ENCODE data around the gene H2AZ2. TPM values are rescaled to one million over a fixed set of nuclear protein-coding genes. Genes with fewer than 3 reads are reported as not detected.

The H2AZ2 gene
- total and polyA plus RNA-seq, 3 experiments from 2014 or later = 243 to 273 (median 244) TPM

DNA sequence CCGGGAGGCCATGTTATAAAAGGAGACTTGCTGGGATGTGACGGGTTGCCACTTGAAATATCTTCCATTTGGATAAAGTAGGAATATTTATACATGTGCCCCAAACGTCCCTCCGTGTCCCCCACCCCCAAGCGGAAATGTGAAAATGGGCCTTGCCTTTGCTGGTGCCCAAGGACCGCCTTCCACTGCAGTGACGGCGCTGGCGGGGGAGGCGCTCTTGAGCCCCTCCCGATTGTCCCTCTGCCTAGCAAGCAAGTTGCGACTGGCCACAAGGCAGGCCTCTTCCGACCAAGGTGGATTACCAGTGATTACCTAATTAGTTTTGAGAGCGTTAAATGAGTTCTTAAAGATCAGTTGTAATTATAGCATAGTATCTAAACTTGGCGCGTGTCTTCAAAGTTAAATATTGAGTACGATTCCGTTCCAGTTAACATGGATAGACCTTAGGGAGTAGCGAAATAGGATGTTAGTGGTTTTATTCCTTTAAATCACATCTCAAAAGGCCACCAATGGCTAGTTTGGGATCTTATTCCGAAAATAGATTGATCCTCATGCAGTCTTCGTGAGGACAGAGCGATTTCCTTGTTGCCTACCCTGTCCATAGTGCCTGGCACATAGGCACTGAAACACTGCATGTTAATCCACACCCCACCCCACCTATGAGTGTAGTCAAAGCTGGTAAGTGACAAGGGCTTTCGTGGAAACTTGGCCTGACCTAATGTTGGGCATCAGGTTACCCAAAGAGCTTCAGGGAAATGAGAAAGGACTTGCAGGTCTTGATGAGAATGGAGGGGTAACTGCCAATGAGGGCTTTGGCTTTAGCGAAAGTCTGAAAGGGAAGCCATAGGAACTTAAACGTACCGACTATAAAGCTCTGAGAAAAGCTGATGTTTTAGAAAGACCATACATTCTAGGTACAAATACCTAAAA lies 50.3 kb downstream of the H2AZ2 start:
- H3K4me1 ChIP-seq (ENCODE audit: insufficient read depth, low read length) = peaks cover 19% of the 10 kb centered on the region
- Mint-ChIP-seq H3K27ac (peak overlapping the region; percentile 94 to 99 (median 98)), H3K36me3 (peaks cover 10 to 55% (median 19%) of the 10 kb centered on the region in 3 donors), H3K4me3 (peak overlapping the region; percentile 90 to 99 (median 92)), H3K27me3 (peaks cover 0 to 5% of the 10 kb centered on the region in 2 donors), H3K4me1 (peaks cover 34 to 51% (median 41%) of the 10 kb centered on the region in 3 donors), H3K9me3 (no peaks in the 10 kb centered on the region)
- peak; percentile 73 to 91 (median 80) for DNase-seq
- peak overlapping the region; percentile 98 for H3K27ac ChIP-seq (ENCODE audit: low read depth, low read length)
- ChIA-PET CTCF (interaction anchor here (0.7 to 1.4 kb wide), 7 partner anchors 29 to 232 kb away, joined by 3 to 5 read pairs (median 4); partner anchors contain the start of genes H2AZ2 and OGDH), POLR2A (interaction anchor here (0.5 to 2.7 kb wide), 10 partner anchors 15 to 216 kb away, joined by 3 to 32 read pairs (median 3); partner anchors contain the start of genes H2AZ2, OGDH and TMED4)
- no peaks in the 10 kb centered on the region for H3K9me3 ChIP-seq (ENCODE audit: low read length)
- H3K36me3 ChIP-seq (ENCODE audit: insufficient read depth, low read length) = peaks cover 33% of the 10 kb centered on the region
- no peaks in the 10 kb centered on the region for H3K27me3 ChIP-seq (ENCODE audit: insufficient read depth, low read length, poor library complexity, severe bottlenecking)
- H3K4me3 ChIP-seq (ENCODE audit: low read length) = peak overlapping the region; percentile 72

DNA sequence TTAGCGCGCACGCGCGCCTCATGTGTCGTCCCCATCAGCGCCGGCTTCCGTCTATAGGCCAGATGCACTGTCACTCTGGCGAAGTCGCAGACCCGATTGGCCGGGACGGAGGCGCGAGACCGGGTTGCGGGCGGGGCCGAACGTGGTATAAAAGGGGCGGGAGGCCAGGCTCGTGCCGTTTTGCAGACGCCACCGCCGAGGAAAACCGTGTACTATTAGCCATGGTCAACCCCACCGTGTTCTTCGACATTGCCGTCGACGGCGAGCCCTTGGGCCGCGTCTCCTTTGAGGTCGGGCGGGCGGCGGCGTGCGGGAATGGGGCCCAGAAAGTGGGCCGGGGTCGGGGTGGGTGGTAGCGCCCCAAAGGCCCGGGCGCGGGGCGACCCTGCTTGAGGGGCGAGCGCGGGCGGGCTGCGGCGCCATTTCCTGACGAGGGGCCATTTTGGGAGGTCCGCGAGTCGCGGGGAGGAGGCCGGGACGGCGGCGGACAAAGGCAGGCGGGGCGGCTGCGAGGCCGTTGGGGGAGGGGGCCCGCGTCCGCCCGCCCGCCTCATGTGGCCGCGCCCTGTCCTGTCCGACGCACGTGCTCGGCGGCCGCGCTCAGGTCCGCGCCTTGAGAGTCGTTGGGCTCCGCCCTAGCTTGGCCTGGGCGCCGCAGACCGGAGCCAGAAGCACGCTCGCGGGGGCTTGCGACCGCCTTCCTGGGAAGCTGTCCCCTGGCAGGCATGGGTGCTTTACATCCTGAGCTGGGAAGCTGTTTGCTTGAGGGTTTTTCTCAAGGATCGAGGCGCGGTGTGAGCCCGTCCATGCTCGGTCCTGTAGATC lies 51.2 kb downstream of the H2AZ2 start, which contains the start of gene PPIA:
Gene PPIA, plus strand, starts transcription at position 178 of the 825 bp plus-strand sequence. Its CDS starts 44 bp downstream, at position 222.
- H3K27me3 ChIP-seq (ENCODE audit: insufficient read depth, low read length, poor library complexity, severe bottlenecking) = no peaks in the 10 kb centered on the region
- peak within 1 kb of the TSS; percentile 94 to 99 (median 98) for H3K27ac Mint-ChIP-seq
- H3K9me3 Mint-ChIP-seq = no peaks in the 10 kb centered on the region
- peaks cover 32 to 48% (median 39%) of the 10 kb centered on the region in 3 donors for H3K4me1 Mint-ChIP-seq
- DNase-seq = peak; percentile 98 to 99 (median 98)
- no peaks in the 10 kb centered on the region for H3K9me3 ChIP-seq (ENCODE audit: low read length)
- H3K4me3 ChIP-seq (ENCODE audit: low read length) = peak within 1 kb of the TSS; percentile 72
- H3K36me3 Mint-ChIP-seq = peaks cover 8 to 46% (median 17%) of the 10 kb centered on the region in 3 donors
- CTCF ChIA-PET = interaction anchor here (0.7 to 1.1 kb wide), 2 partner anchors 51 to 190 kb away, joined by 3 to 5 read pairs; partner anchors contain the start of genes H2AZ2 and OGDH
- peak within 1 kb of the TSS; percentile 90 to 99 (median 92) for H3K4me3 Mint-ChIP-seq
- peaks cover 19% of the 10 kb centered on the region for H3K4me1 ChIP-seq (ENCODE audit: insufficient read depth, low read length)
- H3K27ac ChIP-seq (ENCODE audit: low read depth, low read length) = peak within 1 kb of the TSS; percentile 98
- H3K27me3 Mint-ChIP-seq = peaks cover 0 to 5% of the 10 kb centered on the region in 2 donors
- H3K36me3 ChIP-seq (ENCODE audit: insufficient read depth, low read length) = peaks cover 25% of the 10 kb centered on the region
- POLR2A ChIA-PET = interaction anchor here (0.7 to 2.7 kb wide), 7 partner anchors 14 to 215 kb away, joined by 3 to 32 read pairs (median 3); partner anchors contain the start of genes H2AZ2, OGDH and TMED4

DNA sequence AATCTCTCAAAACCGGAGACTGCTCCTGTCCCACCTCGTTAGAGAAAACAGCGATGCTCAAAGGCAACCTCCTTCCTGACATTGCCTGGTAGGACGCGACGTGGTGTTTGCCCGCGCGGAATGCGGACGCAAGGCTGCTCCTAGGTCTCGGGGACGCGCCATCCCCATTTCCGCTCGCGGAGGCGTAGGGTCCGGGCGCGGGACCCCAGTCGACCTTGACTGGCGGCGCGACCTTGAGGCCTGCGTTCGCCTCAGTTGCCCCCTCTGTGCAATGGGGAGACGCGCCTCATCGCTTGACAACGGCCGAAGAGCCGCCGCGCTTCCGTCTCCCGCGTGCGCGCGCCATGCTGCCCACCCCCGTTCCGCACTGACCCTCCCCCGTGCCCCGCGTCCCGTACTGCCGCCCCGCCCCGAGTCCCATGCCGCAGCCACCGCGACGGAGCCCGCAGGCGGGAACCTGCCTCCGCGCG lies 51.8 kb downstream of the H2AZ2 start:
- Mint-ChIP-seq H3K27me3 (peaks cover 0 to 5% of the 10 kb centered on the region in 2 donors), H3K27ac (peak overlapping the region; percentile 92 to 97 (median 94)), H3K36me3 (peaks cover 5 to 40% (median 12%) of the 10 kb centered on the region in 3 donors), H3K4me3 (peak overlapping the region; percentile 90 to 99 (median 92)), H3K4me1 (peaks cover 26 to 42% (median 33%) of the 10 kb centered on the region in 3 donors), H3K9me3 (no peaks in the 10 kb centered on the region)
- POLR2A ChIA-PET = interaction anchor here (1.4 kb wide), 1 partner anchor 27 kb away, joined by 3 read pairs; no protein-coding TSS in a partner anchor
- Histone ChIP-seq H3K36me3 (ENCODE audit: insufficient read depth, low read length) (peaks cover 22% of the 10 kb centered on the region), H3K4me3 (ENCODE audit: low read length) (peak overlapping the region; percentile 72), H3K27ac (ENCODE audit: low read depth, low read length) (peak overlapping the region; percentile 98), H3K9me3 (ENCODE audit: low read length) (no peaks in the 10 kb centered on the region), H3K27me3 (ENCODE audit: insufficient read depth, low read length, poor library complexity, severe bottlenecking) (no peaks in the 10 kb centered on the region), H3K4me1 (ENCODE audit: insufficient read depth, low read length) (peaks cover 19% of the 10 kb centered on the region)
- CTCF ChIA-PET = no interaction called here
- DNase-seq = no peak

DNA sequence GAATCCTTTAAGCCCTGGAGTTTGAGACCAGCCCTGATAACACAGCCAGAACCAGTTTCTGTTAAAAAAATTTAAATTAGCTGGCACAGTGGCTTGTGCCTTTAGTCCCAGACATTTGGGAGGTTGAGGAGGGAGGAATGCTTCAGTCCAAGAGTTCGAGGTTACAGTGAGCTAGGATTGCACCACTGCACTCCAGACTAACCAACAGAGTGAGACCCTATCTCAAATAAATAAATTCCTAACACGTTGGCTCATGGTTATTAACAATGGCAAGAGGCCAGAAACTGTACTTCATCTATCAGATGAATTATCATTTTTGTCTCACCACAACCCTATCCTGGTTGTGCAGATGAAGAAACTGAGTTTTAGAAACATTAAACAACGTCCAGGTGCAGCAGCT lies 53.6 kb downstream of the H2AZ2 start:
- Mint-ChIP-seq H3K27me3 (peaks cover 0 to 5% of the 10 kb centered on the region in 2 donors), H3K4me1 (peaks cover 18 to 28% (median 23%) of the 10 kb centered on the region in 3 donors), H3K27ac (peak overlapping the region in 3 of 8 donors; percentile 15 to 48 (median 35)), H3K4me3 (peak overlapping the region in 5 of 7 donors; percentile 13 to 72 (median 40)), H3K36me3 (peaks cover 0 to 23% (median 4%) of the 10 kb centered on the region in 3 donors), H3K9me3 (no peaks in the 10 kb centered on the region)
- Histone ChIP-seq H3K9me3 (ENCODE audit: low read length) (no peaks in the 10 kb centered on the region), H3K36me3 (ENCODE audit: insufficient read depth, low read length) (peaks cover 7% of the 10 kb centered on the region), H3K27ac (ENCODE audit: low read depth, low read length) (no peak overlapping the region), H3K4me3 (ENCODE audit: low read length) (no peak overlapping the region), H3K27me3 (ENCODE audit: insufficient read depth, low read length, poor library complexity, severe bottlenecking) (no peaks in the 10 kb centered on the region), H3K4me1 (ENCODE audit: insufficient read depth, low read length) (peaks cover 11% of the 10 kb centered on the region)
- POLR2A ChIA-PET = no interaction called here
- DNase-seq = no peak
- CTCF ChIA-PET = interaction anchor here (0.6 to 1.4 kb wide), 4 partner anchors 44 to 153 kb away, joined by 3 to 6 read pairs (median 3); partner anchors contain the start of gene H2AZ2

DNA sequence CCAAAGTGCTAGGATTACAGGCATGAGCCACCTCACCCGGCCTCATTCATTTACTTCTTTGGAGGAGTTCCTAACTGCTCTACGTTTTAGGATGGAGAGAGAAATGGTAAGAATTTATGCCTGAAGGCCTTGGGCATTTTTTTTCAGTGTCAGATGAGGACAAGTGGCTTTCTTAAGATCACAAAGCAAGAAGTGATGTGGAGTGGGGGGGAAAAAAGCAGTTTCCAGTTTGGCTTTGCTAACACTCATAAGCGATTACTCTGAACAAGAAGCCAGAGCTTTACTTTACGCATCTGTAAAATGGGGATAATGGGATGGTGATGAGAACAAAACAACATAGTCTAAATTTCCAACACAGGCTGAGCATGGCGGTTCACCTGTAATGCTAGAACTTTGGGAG lies 54.0 kb downstream of the H2AZ2 start:
- H3K4me3 ChIP-seq (ENCODE audit: low read length) = no peak overlapping the region
- no peaks in the 10 kb centered on the region for H3K27me3 ChIP-seq (ENCODE audit: insufficient read depth, low read length, poor library complexity, severe bottlenecking)
- H3K4me3 Mint-ChIP-seq = peak overlapping the region in 6 of 7 donors; percentile 13 to 72 (median 36)
- peak overlapping the region in 3 of 8 donors; percentile 35 to 81 (median 48) for H3K27ac Mint-ChIP-seq
- peaks cover 0 to 5% of the 10 kb centered on the region in 2 donors for H3K27me3 Mint-ChIP-seq
- ChIA-PET POLR2A (interaction anchor here (0.6 kb wide), 1 partner anchor 12 kb away, joined by 3 read pairs; no protein-coding TSS in a partner anchor), CTCF (interaction anchor here (0.6 to 1.4 kb wide), 5 partner anchors 14 to 153 kb away, joined by 3 to 6 read pairs (median 3); partner anchors contain the start of gene H2AZ2)
- H3K4me1 Mint-ChIP-seq = peaks cover 17 to 26% (median 21%) of the 10 kb centered on the region in 3 donors
- no peaks in the 10 kb centered on the region for H3K9me3 ChIP-seq (ENCODE audit: low read length)
- no peaks in the 10 kb centered on the region for H3K9me3 Mint-ChIP-seq
- no peak for DNase-seq
- H3K4me1 ChIP-seq (ENCODE audit: insufficient read depth, low read length) = peaks cover 7% of the 10 kb centered on the region
- no peak overlapping the region for H3K27ac ChIP-seq (ENCODE audit: low read depth, low read length)
- H3K36me3 Mint-ChIP-seq = peaks cover 0 to 21% (median 4%) of the 10 kb centered on the region in 3 donors
- H3K36me3 ChIP-seq (ENCODE audit: insufficient read depth, low read length) = peaks cover 5% of the 10 kb centered on the region

DNA sequence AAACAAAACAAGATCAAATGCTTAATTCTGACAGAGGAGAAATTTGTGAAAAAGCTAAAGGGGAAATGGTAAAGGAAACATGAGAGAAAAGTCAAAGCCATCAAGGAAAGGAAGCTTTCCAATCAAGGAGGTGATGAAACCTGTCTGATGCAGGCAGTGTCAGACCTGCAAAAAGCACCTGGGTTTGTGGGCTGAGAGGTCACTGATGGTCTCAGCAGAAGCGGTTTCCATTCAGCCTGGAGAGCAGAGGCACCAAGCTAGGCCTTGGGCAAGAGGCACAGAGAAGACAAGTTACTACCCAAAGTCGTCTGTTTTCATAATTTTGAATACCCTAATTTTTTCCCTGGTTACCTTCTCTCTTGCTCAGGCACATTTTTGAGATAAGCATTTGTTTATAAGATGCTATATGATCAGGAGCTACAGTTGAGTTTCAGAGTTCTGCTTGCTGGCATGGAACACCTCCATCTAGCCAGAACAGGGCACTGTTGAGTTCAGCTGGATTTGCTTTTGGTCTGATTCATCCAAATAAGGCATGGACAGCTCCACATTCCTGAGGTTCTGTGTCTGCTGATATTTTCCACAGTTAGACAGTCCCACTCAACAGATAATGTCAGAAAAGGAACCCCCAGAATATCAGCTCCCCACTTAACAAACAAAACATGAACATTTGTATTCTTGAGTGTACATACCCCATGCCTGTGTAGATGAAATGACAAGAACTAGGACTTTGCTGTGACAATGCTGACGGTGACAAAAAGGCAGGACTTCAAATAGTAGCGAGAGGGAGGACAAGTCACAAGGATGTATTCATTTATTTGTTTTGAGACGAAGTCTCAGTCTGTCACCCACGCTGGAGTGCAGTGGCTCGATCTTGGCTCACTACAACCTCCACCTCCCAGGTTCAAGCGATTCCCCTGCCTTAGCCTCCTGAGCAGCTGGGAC lies 56.3 kb downstream of the H2AZ2 start:
- DNase-seq = no peak
- H3K27ac Mint-ChIP-seq = peak overlapping the region in 5 of 8 donors; percentile 3 to 88 (median 35)
- Histone ChIP-seq H3K4me3 (ENCODE audit: low read length) (no peak overlapping the region), H3K9me3 (ENCODE audit: low read length) (no peaks in the 10 kb centered on the region), H3K27ac (ENCODE audit: low read depth, low read length) (no peak overlapping the region), H3K36me3 (ENCODE audit: insufficient read depth, low read length) (no peaks in the 10 kb centered on the region), H3K27me3 (ENCODE audit: insufficient read depth, low read length, poor library complexity, severe bottlenecking) (no peaks in the 10 kb centered on the region), H3K4me1 (ENCODE audit: insufficient read depth, low read length) (no peaks in the 10 kb centered on the region)
- CTCF ChIA-PET = interaction anchor here (1.0 to 1.8 kb wide), 2 partner anchors 23 to 35 kb away, joined by 3 to 4 read pairs; no protein-coding TSS in a partner anchor
- peak overlapping the region in 1 of 7 donors; percentile 76 for H3K4me3 Mint-ChIP-seq
- POLR2A ChIA-PET = no interaction called here
- peaks cover 0 to 5% of the 10 kb centered on the region in 2 donors for H3K27me3 Mint-ChIP-seq
- peaks cover 0 to 4% (median 0%) of the 10 kb centered on the region in 3 donors for H3K36me3 Mint-ChIP-seq
- peaks cover 1 to 9% (median 4%) of the 10 kb centered on the region in 3 donors for H3K4me1 Mint-ChIP-seq
- H3K9me3 Mint-ChIP-seq = no peaks in the 10 kb centered on the region

All from CD8-positive, alpha-beta memory T cell (primary cell).